ENCODE results near the gene LINGO1.

LINGO1 gene

DNA sequence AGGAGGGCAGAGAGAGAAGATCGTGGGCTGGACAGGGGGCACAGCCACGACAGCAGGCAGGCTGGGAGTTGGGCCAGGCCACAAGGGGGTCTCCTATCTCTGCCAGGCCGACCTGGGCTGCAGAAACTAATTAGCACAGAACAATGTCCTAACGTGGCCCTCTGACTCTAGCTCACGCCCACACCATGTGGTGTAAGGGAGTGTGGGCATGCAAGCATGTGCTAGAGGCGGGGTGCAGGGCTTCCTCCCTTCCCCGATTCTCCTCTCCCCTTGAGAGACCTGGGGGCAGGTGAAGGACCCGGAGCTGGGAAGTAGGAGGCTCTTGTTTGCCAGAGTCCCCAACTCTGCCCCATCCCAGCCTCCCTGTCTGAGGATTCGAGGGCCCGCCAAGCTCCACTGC lies 65.5 kb downstream of the LINGO1 start:
- DNase-seq, result no peak

DNA sequence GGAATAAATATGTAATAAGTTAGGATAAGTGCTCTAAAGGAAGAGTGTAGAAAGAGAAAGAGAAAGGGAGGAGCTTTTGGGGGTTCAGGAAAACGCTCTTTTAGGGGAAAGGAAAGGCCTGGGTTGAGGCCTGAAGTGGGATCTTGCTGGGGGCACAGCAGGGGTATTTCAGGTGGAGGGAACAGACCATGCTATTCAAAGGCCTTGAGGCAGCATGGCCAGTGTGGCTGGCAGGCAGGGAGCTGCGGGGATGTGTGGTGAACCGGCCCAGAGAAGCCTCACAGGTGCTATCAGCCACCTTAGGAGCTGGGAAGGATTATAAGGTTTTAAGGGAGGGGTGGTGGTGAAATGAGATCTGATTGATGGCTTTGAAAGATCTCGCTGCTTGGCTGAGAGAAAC lies 66.6 kb downstream of the LINGO1 start:
- no peak for DNase-seq

- DNase-seq, result no peak
These were observed 67.3 kb downstream of the LINGO1 start for GRCh38 chr15:77565378-77565915.

DNA sequence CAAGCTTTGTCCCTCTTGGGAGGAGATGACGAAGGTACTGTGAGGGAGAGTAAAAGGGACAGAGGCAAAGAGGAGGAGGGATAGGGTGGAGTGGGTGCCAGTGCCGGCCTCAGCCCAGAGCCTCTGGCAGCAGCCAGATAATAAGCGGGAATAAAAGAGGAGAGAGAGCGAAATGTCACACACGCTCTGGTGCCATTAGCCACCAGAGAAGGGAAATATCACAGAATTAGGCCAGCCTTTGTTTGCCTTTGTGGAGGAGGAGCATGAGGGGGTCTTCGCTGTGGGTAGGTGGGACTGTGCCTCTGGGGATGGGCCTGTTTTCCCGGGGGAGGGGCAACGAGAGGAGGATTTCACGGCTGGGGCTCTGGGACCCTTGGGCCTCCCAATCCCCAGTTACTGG lies 67.8 kb downstream of the LINGO1 start:
- no peak for DNase-seq

- DNase-seq, result no peak
These were observed 68.4 kb downstream of the LINGO1 start for GRCh38 chr15:77564341-77564740.

- no peak for DNase-seq
These were observed 69.0 kb downstream of the LINGO1 start for GRCh38 chr15:77563623-77564156.

Data from NCI-H524 (cell line).